HepG2 (cell line): ENCODE results near the gene STOML1. TPM values are rescaled to one million over a fixed set of nuclear protein-coding genes. Genes with fewer than 3 reads are reported as not detected.
A peak's percentile ranks its signal among the peaks of the same experiment; 100 is the strongest.

ENCODE experiments used
- BCLAF1 ChIP-seq: fragments of 450-650 bp; IDR thresholded peaks from 2 replicates; pipeline ENCODE4 v1.6.1; 2017; ENCODE audit warnings: mild to moderate bottlenecking
- BHLHE40 ChIP-seq: IDR thresholded peaks from 2 replicates; pipeline ENCODE4 v1.6.1; 2011; ENCODE audit warnings: low read length, improper control_type of control experiment
- HDAC1 ChIP-seq: sonication (generic); formaldehyde crosslinking; IDR thresholded peaks from 2 replicates; pipeline ENCODE4 v1.5.1; 2020; ENCODE audit warnings: mild to moderate bottlenecking, missing genetic modification reagents
- HINFP ChIP-seq: sonication (generic); formaldehyde crosslinking; IDR thresholded peaks from 2 replicates; pipeline ENCODE4 v1.4.0; 2020; ENCODE audit warnings: low read depth, mild to moderate bottlenecking, missing genetic modification reagents
- HOXD1 ChIP-seq: sonication (generic); formaldehyde crosslinking; IDR thresholded peaks from 2 replicates; pipeline ENCODE4 v1.5.0; 2020; ENCODE audit warnings: missing genetic modification reagents
- KDM2A ChIP-seq: sonication (generic); formaldehyde crosslinking; IDR thresholded peaks from 2 replicates; pipeline ENCODE4 v1.4.0; 2020; ENCODE audit warnings: low read depth, missing genetic modification reagents, borderline replicate concordance
- RBM22 ChIP-seq: fragments of 200-400 bp; formaldehyde crosslinking; optimal IDR thresholded peaks from 2 replicates; pipeline ENCODE3; 2017; ENCODE audit warnings: mild to moderate bottlenecking, low read length, moderate library complexity
- SIX4 ChIP-seq: sonication (generic); formaldehyde crosslinking; IDR thresholded peaks from 2 replicates; pipeline ENCODE4 v1.4.0; 2020; ENCODE audit warnings: missing genetic modification reagents
- SNAPC5 ChIP-seq: sonication (generic); formaldehyde crosslinking; IDR thresholded peaks from 2 replicates; pipeline ENCODE4 v1.8.1; 2023; ENCODE audit warnings: mild to moderate bottlenecking, missing genetic modification reagents, borderline replicate concordance
- STAT5B ChIP-seq: sonication (generic); formaldehyde crosslinking; IDR thresholded peaks from 2 replicates; pipeline ENCODE4 v1.4.0; 2020; ENCODE audit warnings: missing genetic modification reagents
- ZHX1 ChIP-seq: sonication (generic); formaldehyde crosslinking; IDR thresholded peaks from 2 replicates; pipeline ENCODE4 v1.8.1; 2022; ENCODE audit warnings: low read depth, mild to moderate bottlenecking, missing genetic modification reagents
- ZNF180 ChIP-seq: sonication (generic); formaldehyde crosslinking; IDR thresholded peaks from 2 replicates; pipeline ENCODE4 v1.4.0; 2020; ENCODE audit warnings: low read depth, missing genetic modification reagents, borderline replicate concordance
- ZNF30 ChIP-seq: sonication (generic); formaldehyde crosslinking; IDR thresholded peaks from 2 replicates; pipeline ENCODE4 v1.5.0; 2020; ENCODE audit warnings: mild to moderate bottlenecking, missing genetic modification reagents
- ZNF562 ChIP-seq: sonication (generic); formaldehyde crosslinking; IDR thresholded peaks from 2 replicates; pipeline ENCODE4 v1.8.0; 2022; ENCODE audit warnings: missing genetic modification reagents, borderline replicate concordance
- ZNF574 ChIP-seq: sonication (generic); formaldehyde crosslinking; IDR thresholded peaks from 2 replicates; pipeline ENCODE4 v1.4.0; 2020; ENCODE audit warnings: missing genetic modification reagents
- ZNF580 ChIP-seq: IDR thresholded peaks from 2 replicates; pipeline ENCODE4 v1.6.1; 2016; ENCODE audit warnings: low read depth, borderline replicate concordance
- ZNF75D ChIP-seq: sonication (generic); formaldehyde crosslinking; IDR thresholded peaks from 2 replicates; pipeline ENCODE4 v1.8.1; 2023; ENCODE audit warnings: missing genetic modification reagents, mild to moderate bottlenecking, borderline replicate concordance
- polyA plus RNA-seq, 8 experiments: library from polyadenylated mRNA; depleted of rRNA in 3 of 8; stranded (reverse) in 7 of 8; unstranded in 1 of 8; fragments of >200 nt; fragmentation: Illumina TruSeq in 4 of 8; extraction: Trizol in 4 of 8; gene quantifications; 2 replicates each; pipeline versions ENCODE4 v1.2.1 to v1.2.3, GENCODE V29; 2011 to 2016; ENCODE audit warnings: low read depth in 4 of 8, missing spikeins in 1 of 8, mixed read lengths in 1 of 8; ENCODE audit not compliant: insufficient read depth in 1 of 8
- total RNA-seq, 5 experiments: library from RNA; depleted of rRNA; stranded (reverse); fragments of >200 nt; fragmentation: Illumina TruSeq; extraction: Trizol; gene quantifications; 2 replicates each; pipeline ENCODE4 v1.2.3, GENCODE V29; 2016; ENCODE audit warnings: low read depth in 1 of 5

The STOML1 gene
- total and polyA plus RNA-seq, 2 of the 13 experiments (the other 11 are each of a cell fraction or from before 2014, with no cell fraction given), result 3.5 to 3.7 TPM

- TF ChIP-seq BCLAF1 (no peak), SIX4 (CRISPR knock-in tag) (no peak), HINFP (no peak), HOXD1 (no peak), SNAPC5 (no peak), KDM2A (CRISPR knock-in tag) (peak; percentile 64; the same call in 1 of the 2 replicates), HDAC1 (CRISPR knock-in tag) (no peak; the same call in 1 of the 2 replicates), ZNF30 (no peak), RBM22 (no peak), ZNF580 (no peak), STAT5B (CRISPR knock-in tag) (no peak), ZNF574 (CRISPR knock-in tag) (peak; percentile 77), ZNF562 (CRISPR knock-in tag) (no peak), BHLHE40 (0 out of 2 replicates have a peak, but pooled peaks have one; percentile 28), ZNF180 (CRISPR knock-in tag) (no peak), ZHX1 (CRISPR knock-in tag) (no peak), ZNF75D (no peak)
Measured at GRCh38 chr15:73950831-73951561, 41.1 kb downstream of the STOML1 start (continued).
